Measurements from ENCODE around the gene SLC12A4.

DNA sequence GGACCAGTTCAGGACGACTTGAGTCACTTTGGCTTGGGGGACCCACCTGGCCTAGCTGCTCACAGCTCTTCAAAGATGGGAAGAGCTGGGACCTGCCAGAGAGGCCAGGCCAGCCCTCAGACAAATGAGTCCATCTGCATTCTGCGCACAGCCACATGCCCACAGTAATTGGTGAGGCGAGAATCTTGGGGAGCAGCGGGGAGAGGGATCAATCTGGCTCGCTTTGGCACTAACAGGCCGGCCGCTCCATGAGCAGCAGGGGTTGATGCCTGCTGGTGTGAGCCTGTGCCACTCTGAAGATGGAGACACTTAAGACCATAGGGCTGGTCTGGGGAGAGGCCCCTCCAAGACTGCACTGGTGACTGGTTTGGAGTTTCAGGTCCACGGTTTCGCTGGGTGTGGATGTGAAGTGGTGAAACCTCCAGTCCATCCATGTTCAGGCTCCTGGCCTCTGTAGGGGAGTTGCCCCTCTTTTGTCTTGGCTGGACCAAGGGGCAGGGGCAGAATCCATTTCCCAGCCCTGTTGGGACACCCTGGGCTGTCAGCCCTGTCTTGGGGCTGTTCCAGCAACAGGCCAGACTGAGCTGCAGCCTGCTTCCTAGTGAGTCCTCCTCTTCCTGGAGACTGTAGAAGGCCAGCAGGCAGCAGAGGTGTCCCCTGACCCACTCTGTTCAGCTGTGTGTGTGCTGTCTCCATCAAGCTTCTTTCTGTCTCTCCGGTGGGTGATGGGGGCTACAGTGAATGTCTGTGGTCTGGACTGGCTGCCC, 44.1 kb downstream of the SLC12A4 start:
- TF ChIP-seq, protein P1, sequence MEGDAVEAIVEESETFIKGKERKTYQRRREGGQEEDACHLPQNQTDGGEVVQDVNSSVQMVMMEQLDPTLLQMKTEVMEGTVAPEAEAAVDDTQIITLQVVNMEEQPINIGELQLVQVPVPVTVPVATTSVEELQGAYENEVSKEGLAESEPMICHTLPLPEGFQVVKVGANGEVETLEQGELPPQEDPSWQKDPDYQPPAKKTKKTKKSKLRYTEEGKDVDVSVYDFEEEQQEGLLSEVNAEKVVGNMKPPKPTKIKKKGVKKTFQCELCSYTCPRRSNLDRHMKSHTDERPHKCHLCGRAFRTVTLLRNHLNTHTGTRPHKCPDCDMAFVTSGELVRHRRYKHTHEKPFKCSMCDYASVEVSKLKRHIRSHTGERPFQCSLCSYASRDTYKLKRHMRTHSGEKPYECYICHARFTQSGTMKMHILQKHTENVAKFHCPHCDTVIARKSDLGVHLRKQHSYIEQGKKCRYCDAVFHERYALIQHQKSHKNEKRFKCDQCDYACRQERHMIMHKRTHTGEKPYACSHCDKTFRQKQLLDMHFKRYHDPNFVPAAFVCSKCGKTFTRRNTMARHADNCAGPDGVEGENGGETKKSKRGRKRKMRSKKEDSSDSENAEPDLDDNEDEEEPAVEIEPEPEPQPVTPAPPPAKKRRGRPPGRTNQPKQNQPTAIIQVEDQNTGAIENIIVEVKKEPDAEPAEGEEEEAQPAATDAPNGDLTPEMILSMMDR (IDR thresholded peaks at IDR 0.05; ENCODE audit: insufficient read depth, low read length, poor library complexity, severe bottlenecking) = no peak
- TF ChIP-seq EZH2phosphoT487 (conservative IDR thresholded peaks at IDR 0.05; ENCODE audit: low read length) = no peak

All from SU-DHL-6 (cell line).